HG02938 (cell line): ENCODE results near the gene KLRD1.
A peak's percentile ranks its signal among the peaks of the same experiment; 100 is the strongest.
"Not testable (repeated sequence)": the region's sequence is repeated elsewhere in the genome, so short reads cannot be mapped to it uniquely, and the experiment has no call there.

ENCODE experiments used
- ATAC-seq: cut with Tn5 transposase; IDR thresholded peaks from one replicate; pipeline ENCODE4 v1.9.1; 2021; ENCODE audit warnings: mild to moderate bottlenecking, moderate library complexity; ENCODE audit not compliant: unreplicated experiment

Gene KLRD1

GRCh38 chr12:10336196-10336595 lies 28.5 kb downstream of the KLRD1 start:
- not testable (repeated sequence) for ATAC-seq

- ATAC-seq: not testable (repeated sequence)
Measured at GRCh38 chr12:10338470-10338869, 30.8 kb downstream of the KLRD1 start.

- ATAC-seq: no peak
Measured at GRCh38 chr12:10339053-10339840, 31.6 kb downstream of the KLRD1 start.

GRCh38 chr12:10340946-10341345 lies 33.3 kb downstream of the KLRD1 start:
- ATAC-seq: not testable (repeated sequence)

- ATAC-seq: no peak
Measured at GRCh38 chr12:10341892-10342509, 34.3 kb downstream of the KLRD1 start.

- not testable (repeated sequence) for ATAC-seq
Measured at GRCh38 chr12:10351457-10351856, 43.8 kb downstream of the KLRD1 start.

- ATAC-seq: no peak
Measured at GRCh38 chr12:10354071-10354470, 46.4 kb downstream of the KLRD1 start.

- no peak for ATAC-seq
Measured at GRCh38 chr12:10354502-10354901, 46.8 kb downstream of the KLRD1 start.

- ATAC-seq: no peak
Measured at GRCh38 chr12:10358131-10358530, 50.5 kb downstream of the KLRD1 start.

GRCh38 chr12:10358969-10359368 lies 51.3 kb downstream of the KLRD1 start:
- no peak for ATAC-seq

- ATAC-seq: no peak
Measured at GRCh38 chr12:10361084-10361483, 53.4 kb downstream of the KLRD1 start.

- no peak for ATAC-seq
Measured at GRCh38 chr12:10361622-10362021, 54.0 kb downstream of the KLRD1 start.

- ATAC-seq: no peak
Measured at GRCh38 chr12:10362325-10362724, 54.7 kb downstream of the KLRD1 start.

GRCh38 chr12:10362828-10363657 lies 55.4 kb downstream of the KLRD1 start:
- no peak for ATAC-seq

GRCh38 chr12:10363658-10363913 lies 55.9 kb downstream of the KLRD1 start:
- no peak for ATAC-seq

GRCh38 chr12:10363914-10364814 lies 56.5 kb downstream of the KLRD1 start:
- ATAC-seq: peak; percentile 84

- ATAC-seq: peak; percentile 37
Measured at GRCh38 chr12:10364815-10365622, 57.3 kb downstream of the KLRD1 start.

- ATAC-seq: no peak
Measured at GRCh38 chr12:10365696-10366405, 58.2 kb downstream of the KLRD1 start.

- ATAC-seq: no peak
Measured at GRCh38 chr12:10366875-10367274, 59.2 kb downstream of the KLRD1 start.
